IMR-90 (cell line): ENCODE measurements around the gene CLDN11. TPM values are rescaled to one million over a fixed set of nuclear protein-coding genes. Genes with fewer than 3 reads are reported as not detected.

Source experiments
- ATAC-seq: fragments of 200-7000 bp; cut with Tn5 transposase; 2 replicates; pipeline ENCODE4 v1.9.1; 2020; ENCODE audit warnings: low read depth, mild to moderate bottlenecking, moderate library complexity
- BruUV-seq: library from RNA; stranded (reverse); fragments of 400-500 nt; replicated peaks from 2 replicates; lab custom pipeline; 2021; lab: Mats Ljungman, UMichigan
- CTCF ChIA-PET: fragments of 300-600 bp; formaldehyde crosslinking; extraction: SDS; loops from one replicate; lab custom pipeline; 2021; ENCODE audit warnings: antibody characterized with exemption; lab: Yijun Ruan, JAX
- POLR2A ChIA-PET: fragments of 300-600 bp; sonication (Branson Sonifier 250); formaldehyde crosslinking; loops from one replicate; lab custom pipeline; 2022; ENCODE audit warnings: antibody characterized with exemption; ENCODE audit not compliant: unreplicated experiment; lab: Charles Lee
- DNase-seq: peaks from one replicate; pipeline ENCODE4 v3.0.0; 2013
- H2AFZ ChIP-seq: replicated peaks from 2 replicates; pipeline ENCODE3; 2013; ENCODE audit warnings: low read length, mild to moderate bottlenecking; ENCODE audit not compliant: poor library complexity
- H2AK5ac ChIP-seq: 2 replicates; pipeline ENCODE4 v1.6.1; 2013; ENCODE audit warnings: low read depth, low read length, inconsistent platforms
- H2AK9ac ChIP-seq: replicated peaks from 2 replicates; pipeline ENCODE3; 2013; ENCODE audit warnings: mild to moderate bottlenecking, low read depth, low read length, moderate library complexity; ENCODE audit not compliant: poor library complexity
- H2BK120ac ChIP-seq: 2 replicates; pipeline ENCODE4 v1.6.1; 2013; ENCODE audit warnings: low read depth, low read length, inconsistent platforms
- H2BK15ac ChIP-seq: 3 replicates; pipeline ENCODE4 v1.6.1; 2013; ENCODE audit warnings: low read depth, low read length, inconsistent platforms
- H2BK20ac ChIP-seq: 2 replicates; pipeline ENCODE4 v1.6.1; 2013; ENCODE audit warnings: low read depth, mild to moderate bottlenecking, inconsistent platforms, low read length, moderate library complexity
- H2BK5ac ChIP-seq: 2 replicates; pipeline ENCODE4 v1.6.1; 2013; ENCODE audit warnings: mild to moderate bottlenecking, low read depth, low read length, inconsistent platforms; ENCODE audit not compliant: poor library complexity, severe bottlenecking
- H3K14ac ChIP-seq: replicated peaks from 2 replicates; pipeline ENCODE4 v1.6.1; 2013; ENCODE audit warnings: low read depth, low read length, inconsistent platforms
- H3K18ac ChIP-seq: 2 replicates; pipeline ENCODE4 v1.6.1; 2013; ENCODE audit warnings: low read depth, low read length, control low read depth
- H3K23ac ChIP-seq: 2 replicates; pipeline ENCODE4 v1.6.1; 2013; ENCODE audit warnings: low read depth, low read length, inconsistent platforms
- H3K27ac ChIP-seq: 2 replicates; pipeline ENCODE4 v1.5.1; 2013; ENCODE audit warnings: mild to moderate bottlenecking, control low read depth, low read length; ENCODE audit not compliant: insufficient read depth
- H3K27me3 ChIP-seq: 2 replicates; pipeline ENCODE4 v1.6.1; 2013; ENCODE audit warnings: low read length; ENCODE audit not compliant: control insufficient read depth, insufficient read depth
- H3K36me3 ChIP-seq: 2 replicates; pipeline ENCODE4 v1.6.1; 2013; ENCODE audit warnings: low read length, mixed read lengths; ENCODE audit not compliant: control insufficient read depth, insufficient read depth
- H3K4ac ChIP-seq: 2 replicates; pipeline ENCODE4 v1.6.1; 2013; ENCODE audit warnings: low read depth, low read length, inconsistent platforms
- H3K4me1 ChIP-seq: 2 replicates; pipeline ENCODE4 v1.6.1; 2013; ENCODE audit warnings: low read length, mixed read lengths; ENCODE audit not compliant: control insufficient read depth, insufficient read depth
- H3K4me2 ChIP-seq: 2 replicates; pipeline ENCODE4 v1.6.1; 2013; ENCODE audit warnings: low read depth, mild to moderate bottlenecking, control low read depth, low read length, moderate library complexity
- H3K4me3 ChIP-seq: 2 replicates; pipeline ENCODE4 v1.5.1; 2013; ENCODE audit warnings: low read depth, mild to moderate bottlenecking, control low read depth, low read length, moderate library complexity; ENCODE audit not compliant: insufficient read depth
- H3K56ac ChIP-seq: 2 replicates; pipeline ENCODE4 v1.6.1; 2013; ENCODE audit warnings: low read length, inconsistent platforms; ENCODE audit not compliant: insufficient read depth; ENCODE audit errors: extremely low read depth
- H3K79me1 ChIP-seq, 2 experiments: 2 replicates each; pipeline ENCODE4 v1.6.1; 2013; ENCODE audit warnings: low read length in 2 of 2, inconsistent platforms in 1 of 2, low read depth in 1 of 2
- H3K9ac ChIP-seq: 2 replicates; pipeline ENCODE4 v1.6.1; 2013; ENCODE audit warnings: low read depth, low read length, control low read depth
- H3K9me1 ChIP-seq: 2 replicates; pipeline ENCODE4 v1.6.1; 2013; ENCODE audit warnings: low read length, inconsistent platforms; ENCODE audit not compliant: insufficient read depth
- H3K9me3 ChIP-seq: 2 replicates; pipeline ENCODE4 v1.6.1; 2013; ENCODE audit warnings: low read length; ENCODE audit not compliant: control insufficient read depth, insufficient read depth
- H4K20me1 ChIP-seq: 2 replicates; pipeline ENCODE4 v1.6.1; 2013; ENCODE audit warnings: low read length, inconsistent platforms; ENCODE audit not compliant: insufficient read depth
- H4K5ac ChIP-seq: 2 replicates; pipeline ENCODE4 v1.6.1; 2013; ENCODE audit warnings: mild to moderate bottlenecking, low read depth, low read length, control low read depth
- H4K8ac ChIP-seq, 2 experiments: 2 replicates each; pipeline ENCODE4 v1.6.1; 2013; ENCODE audit warnings: low read depth in 2 of 2, low read length in 2 of 2, control low read depth in 1 of 2, inconsistent platforms in 1 of 2
- H4K91ac ChIP-seq: 2 replicates; pipeline ENCODE4 v1.6.1; 2013; ENCODE audit warnings: low read depth, low read length, inconsistent platforms; ENCODE audit not compliant: insufficient read depth
- BHLHE40 ChIP-seq: fragments of 150-350 bp; IDR thresholded peaks from 2 replicates; pipeline ENCODE4 v1.6.1; 2016; ENCODE audit warnings: mild to moderate bottlenecking, low read depth, low read length
- CEBPB ChIP-seq: IDR thresholded peaks from 2 replicates; pipeline ENCODE4 v1.6.1; 2012; ENCODE audit warnings: low read depth, low read length, improper control_type of control experiment
- CHD1 ChIP-seq: IDR thresholded peaks from 2 replicates; pipeline ENCODE4 v1.6.1; 2012; ENCODE audit warnings: low read depth, low read length, improper control_type of control experiment
- CTCF ChIP-seq: conservative IDR thresholded peaks from 2 replicates; pipeline ENCODE4 v1.5.1; 2012; ENCODE audit warnings: mild to moderate bottlenecking, low read depth, low read length, improper control_type of control experiment
- FOS ChIP-seq: fragments of 150-350 bp; IDR thresholded peaks from 2 replicates; pipeline ENCODE4 v1.6.1; 2016; ENCODE audit warnings: low read depth, low read length
- MXI1 ChIP-seq: IDR thresholded peaks from 2 replicates; pipeline ENCODE4 v1.6.1; 2012; ENCODE audit warnings: low read depth, mild to moderate bottlenecking, low read length, moderate library complexity, borderline replicate concordance
- NFE2L2 ChIP-seq: fragments of 150-350 bp; IDR thresholded peaks from 2 replicates; pipeline ENCODE4 v1.6.1; 2016; ENCODE audit warnings: low read depth, mild to moderate bottlenecking, low read length
- POLR2A ChIP-seq: IDR thresholded peaks from 2 replicates; pipeline ENCODE4 v1.6.1; 2012; ENCODE audit warnings: mild to moderate bottlenecking, low read depth, low read length
- RAD21 ChIP-seq: IDR thresholded peaks from 2 replicates; pipeline ENCODE4 v1.6.1; 2012; ENCODE audit warnings: low read length, improper control_type of control experiment
- SMC3 ChIP-seq: fragments of 150-350 bp; IDR thresholded peaks from 2 replicates; pipeline ENCODE4 v1.6.1; 2016; ENCODE audit warnings: low read depth, mild to moderate bottlenecking, antibody characterized with exemption, low read length, moderate library complexity
- USF2 ChIP-seq: fragments of 150-350 bp; IDR thresholded peaks from 2 replicates; pipeline ENCODE4 v1.6.1; 2017; ENCODE audit warnings: mild to moderate bottlenecking, antibody characterized with exemption, low read length, low read depth
- WGBS, 2 experiments: methylation state at CpG; one replicate each; pipeline versions ENCODE4 v1.1.5 to v1.1.7; 2013; ENCODE audit warnings: missing lambda C conversion rate in 2 of 2; ENCODE audit not compliant: insufficient read length in 1 of 2; ENCODE audit errors: extremely low coverage in 2 of 2; 5-methylcytosine and 5-hydroxymethylcytosine counted together
- dilution Hi-C: fragments of 300-500 bp; cut with HindIII; formaldehyde crosslinking; loops from one replicate; pipeline ENCODE4 v1.14.3; 2018; ENCODE audit warnings: low sequenced_read_pairs; ENCODE audit not compliant: unreplicated experiment
- in situ Hi-C: fragments of 300-500 bp; cut with MboI; formaldehyde crosslinking; loops from 3 replicates; pipeline ENCODE4 v1.14.3; 2019; ENCODE audit warnings: low sequenced_read_pairs, inconsistent platforms, mixed read lengths
- intact Hi-C: fragments of 100-400 bp; cut with micrococcal nuclease; formaldehyde crosslinking; loops from 2 replicates; pipeline ENCODE4 v1.10.0; 2022
- polyA plus RNA-seq, 3 experiments: library from polyadenylated mRNA; depleted of rRNA; stranded (reverse); fragments of >200 nt; gene quantifications; 2 replicates each; pipeline ENCODE4 v1.2.3, GENCODE V29; 2012; ENCODE audit warnings: low replicate concordance in 1 of 3
- total RNA-seq: library from RNA; depleted of rRNA; stranded (reverse); fragments of >200 nt; gene quantifications from 2 replicates; pipeline ENCODE4 v1.2.3, GENCODE V29; 2012

CLDN11 gene
- total and polyA plus RNA-seq, 2 of the 4 experiments (the other 2 are of a cell fraction): 245 to 318 TPM

- Histone ChIP-seq H3K14ac (peak overlapping the region; percentile 60; the same call in 1 of the 2 replicates), H3K9me3 (no peaks in the 10 kb centered on the region), H4K5ac (no peak overlapping the region), H2AFZ (peak overlapping the region; percentile 6), H2BK120ac (no peak overlapping the region), H2BK15ac (no peak overlapping the region), H2BK5ac (no peak overlapping the region), H3K4me1 (peaks cover 9% of the 10 kb centered on the region; the same call in 1 of the 2 replicates), H3K27me3 (no peaks in the 10 kb centered on the region), H3K9me1 (peaks cover 13% of the 10 kb centered on the region), H4K20me1 (peaks cover 50% of the 10 kb centered on the region), H3K79me1 (peaks cover 15 to 58% of the 10 kb centered on the region in 2 experiments; a peak in 3 of 4 replicates), H3K4me3 (no peak overlapping the region), H3K4ac (peak overlapping the region; percentile 0; the same call in 1 of the 2 replicates), H3K9ac (no peak overlapping the region), H2AK5ac (no peak overlapping the region), H4K8ac (peak overlapping the region in 1 of 2 experiments; percentile 12; a peak in 1 of 4 replicates), H3K36me3 (peaks cover 51% of the 10 kb centered on the region), H3K27ac (peak overlapping the region; percentile 47; the same call in 1 of the 2 replicates), H4K91ac (no peak overlapping the region), H3K4me2 (no peak overlapping the region), H3K56ac (no peak overlapping the region), H3K18ac (no peak overlapping the region), H3K23ac (0 out of 2 replicates have a peak overlapping the region, but pooled peaks have one; percentile 31), H2BK20ac (no peak overlapping the region), H2AK9ac (peak overlapping the region; percentile 7)
- no peak for DNase-seq
- no TSS peak for BruUV-seq
- intact Hi-C loops: loop anchor here (5.0 kb wide), 1 partner anchor 197 kb away; no protein-coding TSS in a partner anchor
- TF ChIP-seq BHLHE40 (no peak), RAD21 (no peak), MXI1 (no peak), CHD1 (no peak), CEBPB (no peak), NFE2L2 (no peak), POLR2A (no peak), FOS (no peak), USF2 (no peak), CTCF (no peak), SMC3 (no peak)
- 79% methylated on average over 7 of the region's 11 CpGs; no CpG with 5 or more reads in 1 of the 2 experiments for WGBS, 2 experiments
- no peak for ATAC-seq
- ChIA-PET POLR2A (no interaction called here), CTCF (interaction anchor here (0.6 to 1.0 kb wide), 2 partner anchors 128 to 386 kb away, joined by 3 read pairs; no protein-coding TSS in a partner anchor)
- in situ Hi-C loops: loop anchor here (10.0 kb wide), 1 partner anchor 269 kb away; no protein-coding TSS in a partner anchor
- dilution Hi-C loops: no loop called here
Measured at GRCh38 chr3:170425491-170426239, 7.0 kb downstream of the CLDN11 start.
